Articular chondrocyte of knee joint (primary cell): ENCODE measurements around the gene HAPLN1. TPM values are rescaled to one million over a fixed set of nuclear protein-coding genes. Genes with fewer than 3 reads are reported as not detected.

Source experiments
- small RNA-seq: library from RNA; depleted of rRNA; stranded (forward); fragments of <200 nt; gene quantifications from one replicate; pipeline ENCODE3, GENCODE V24; 2012
- total RNA-seq: library from RNA; depleted of rRNA; stranded (reverse); fragments of >200 nt; gene quantifications from 2 replicates; pipeline ENCODE4 v1.2.3, GENCODE V29; 2012

HAPLN1 gene
- 254 and 293 TPM in 2 replicates for total RNA-seq

DNA sequence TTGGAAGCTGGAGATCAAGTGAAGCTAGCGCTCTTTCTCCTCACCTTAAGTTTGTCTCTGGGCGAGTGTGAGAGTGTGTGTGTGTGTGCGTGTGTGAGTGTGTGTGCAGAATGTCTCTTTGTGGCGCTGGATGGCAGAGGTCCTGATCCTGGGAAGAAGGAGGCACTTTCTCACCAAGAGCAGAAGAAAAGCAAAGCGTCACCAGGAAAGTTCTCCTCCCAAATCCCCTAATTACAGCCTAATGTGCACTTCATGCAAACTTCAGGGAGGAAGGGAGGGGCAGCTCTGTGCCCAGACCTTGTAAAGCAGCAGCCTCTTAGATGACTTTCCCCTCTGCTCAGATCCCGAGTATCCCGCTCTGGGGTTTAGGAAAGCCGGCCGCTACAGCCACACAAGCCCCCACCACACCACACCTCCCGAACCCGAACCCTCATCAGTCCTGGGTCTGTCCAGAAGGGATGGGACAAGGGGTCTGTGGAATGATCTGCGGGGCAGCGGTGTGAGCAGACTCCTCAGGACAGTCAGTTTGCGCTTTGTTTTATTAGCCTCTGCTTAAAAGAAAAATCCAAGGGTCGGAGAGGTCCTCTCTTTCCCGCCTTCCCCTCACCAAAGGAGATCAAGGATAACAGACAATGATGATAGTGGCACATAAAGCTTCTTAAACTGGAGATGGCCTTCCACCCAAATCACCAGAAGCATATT lies at the start of gene HAPLN1:
Gene HAPLN1, minus strand, starts transcription at position 20 of the 702 bp plus-strand sequence. CDS start 47,332 bp downstream, outside the sequence.

Small RNA genes lying within 50 kb of the gene (small RNA-seq; reads per million reads assigned to genes)
- gene RN7SKP295 (not detected), gene RNU6-620P (not detected)

Other genes with a start within 250 kb of the HAPLN1 start
- 337 and 413 TPM in 2 replicates for gene VCAN, start 249.1 kb downstream of the HAPLN1 start, total RNA-seq